Neural progenitor cell (in vitro differentiated cells): ENCODE results near the gene MAFB. TPM values are rescaled to one million over a fixed set of nuclear protein-coding genes. Genes with fewer than 3 reads are reported as not detected.
A peak's percentile ranks its signal among the peaks of the same experiment; 100 is the strongest.

Source experiments
- DNase-seq: peaks from one replicate; pipeline ENCODE4 v3.0.0-alpha.2; 2016; ENCODE audit warnings: low spot score
- H2AFZ ChIP-seq: fragments of 200-600 bp; sonication (generic); replicated peaks from 2 replicates; pipeline ENCODE4 v1.6.1; 2016; ENCODE audit warnings: antibody characterized with exemption
- H3F3A ChIP-seq: fragments of 200-600 bp; sonication (generic); 2 replicates; pipeline ENCODE4 v1.6.1; 2016; ENCODE audit warnings: antibody characterized with exemption, low read depth
- H3K27ac ChIP-seq: fragments of 200-600 bp; sonication (generic); 2 replicates; pipeline ENCODE4 v1.5.1; 2016; ENCODE audit warnings: mild to moderate bottlenecking
- H3K27me3 ChIP-seq: fragments of 200-600 bp; sonication (generic); 2 replicates; pipeline ENCODE4 v1.6.1; 2016; ENCODE audit warnings: mild to moderate bottlenecking, moderate library complexity
- H3K36me3 ChIP-seq: fragments of 200-600 bp; sonication (generic); 2 replicates; pipeline ENCODE4 v1.5.1; 2016
- H3K4me1 ChIP-seq: fragments of 200-600 bp; sonication (generic); 2 replicates; pipeline ENCODE4 v1.6.1; 2016; ENCODE audit warnings: mixed run types
- H3K4me2 ChIP-seq: fragments of 200-600 bp; sonication (generic); 2 replicates; pipeline ENCODE4 v1.6.1; 2016
- H3K4me3 ChIP-seq: fragments of 200-600 bp; sonication (generic); 2 replicates; pipeline ENCODE4 v1.5.1; 2016
- H3K79me2 ChIP-seq: fragments of 200-600 bp; sonication (generic); 2 replicates; pipeline ENCODE4 v1.6.1; 2016; ENCODE audit warnings: low read depth
- H3K9ac ChIP-seq: fragments of 200-600 bp; sonication (generic); 2 replicates; pipeline ENCODE4 v1.6.1; 2016
- H3K9me3 ChIP-seq: fragments of 200-600 bp; sonication (generic); 2 replicates; pipeline ENCODE4 v1.5.1; 2016; ENCODE audit warnings: low read depth
- H4K20me1 ChIP-seq: fragments of 200-600 bp; sonication (generic); 2 replicates; pipeline ENCODE4 v1.6.1; 2016; ENCODE audit warnings: low read depth
- H3K27ac Mint-ChIP-seq: 3 replicates; pipeline ENCODE4 v1.8.0; 2021; ENCODE audit warnings: mixed read lengths
- H3K27me3 Mint-ChIP-seq: 2 replicates; pipeline ENCODE4 v1.8.0; 2022; ENCODE audit warnings: low read depth, mild to moderate bottlenecking, inconsistent platforms, moderate library complexity, mixed read lengths; ENCODE audit not compliant: insufficient read depth
- H3K36me3 Mint-ChIP-seq: 3 replicates; pipeline ENCODE4 v1.8.0; 2021; ENCODE audit warnings: mixed read lengths
- H3K4me1 Mint-ChIP-seq: 3 replicates; pipeline ENCODE4 v1.8.0; 2021; ENCODE audit warnings: mixed read lengths
- H3K4me3 Mint-ChIP-seq: 3 replicates; pipeline ENCODE4 v1.8.0; 2021; ENCODE audit warnings: mild to moderate bottlenecking, moderate library complexity, mixed read lengths
- H3K9me3 Mint-ChIP-seq: 3 replicates; pipeline ENCODE4 v1.8.0; 2020; ENCODE audit warnings: mixed read lengths
- CTCF ChIP-seq: fragments of 200-600 bp; sonication (generic); IDR thresholded peaks from 2 replicates; pipeline ENCODE4 v1.5.1; 2017; ENCODE audit warnings: antibody characterized with exemption, mild to moderate bottlenecking
- EZH2 ChIP-seq: fragments of 200-600 bp; sonication (generic); IDR thresholded peaks from 2 replicates; pipeline ENCODE4 v1.6.1; 2017; ENCODE audit warnings: antibody characterized with exemption, mild to moderate bottlenecking, moderate library complexity
- EZH2phosphoT487 ChIP-seq: fragments of 200-600 bp; sonication (generic); IDR thresholded peaks from 2 replicates; pipeline ENCODE4 v1.6.1; 2017; ENCODE audit warnings: antibody characterized with exemption
- total RNA-seq: library from RNA; depleted of rRNA; stranded (reverse); fragments of >200 nt; gene quantifications from 2 replicates; pipeline ENCODE4 v1.2.3, GENCODE V29; 2015; ENCODE audit warnings: low replicate concordance

The MAFB gene
- total RNA-seq, 1 donor from 2014 or later: 0.64 TPM

GRCh38 chr20:40692240-40693011 is 3.4 kb upstream of the MAFB start:
- H3K27ac Mint-ChIP-seq: no peak overlapping the region
- DNase-seq: peak; percentile 48
- peaks cover 100% of the 10 kb centered on the region for H3K27me3 ChIP-seq

GRCh38 chr20:40691566-40692239 is 2.7 kb upstream of the MAFB start:
- H3K4me1 Mint-ChIP-seq: peaks cover 20% of the 10 kb centered on the region
- no peaks in the 10 kb centered on the region for H3K79me2 ChIP-seq
- H3K36me3 Mint-ChIP-seq: no peaks in the 10 kb centered on the region
- peak overlapping the region; percentile 91 for H3K4me2 ChIP-seq
- H3K36me3 ChIP-seq: no peaks in the 10 kb centered on the region
- H3K9me3 ChIP-seq: no peaks in the 10 kb centered on the region
- H3K9ac ChIP-seq: no peak overlapping the region
- H3K4me1 ChIP-seq: peaks cover 33% of the 10 kb centered on the region
- peak; percentile 47 for DNase-seq
- no peak overlapping the region for H3K27ac ChIP-seq
- H2AFZ ChIP-seq: no peak overlapping the region
- H4K20me1 ChIP-seq: peaks cover 39% of the 10 kb centered on the region
- peak overlapping the region; percentile 58 for H3K4me3 Mint-ChIP-seq
- peaks cover 100% of the 10 kb centered on the region for H3K27me3 ChIP-seq
- peaks cover 3% of the 10 kb centered on the region for H3K9me3 Mint-ChIP-seq
- H3K27ac Mint-ChIP-seq: no peak overlapping the region
- TF ChIP-seq EZH2phosphoT487: no peak
- TF ChIP-seq CTCF: no peak
- no peak for TF ChIP-seq EZH2
- H3K4me3 ChIP-seq: peak overlapping the region; percentile 57
- peaks cover 83% of the 10 kb centered on the region for H3K27me3 Mint-ChIP-seq
- H3F3A ChIP-seq: peaks cover 22% of the 10 kb centered on the region

More at GRCh38 chr20:40692240-40693011, 3.4 kb upstream of the MAFB start:
- Histone ChIP-seq H3K4me2 (peak overlapping the region; percentile 91), H3K9ac (no peak overlapping the region), H3K79me2 (no peaks in the 10 kb centered on the region), H3K36me3 (no peaks in the 10 kb centered on the region), H3K4me1 (peaks cover 26% of the 10 kb centered on the region), H4K20me1 (peaks cover 32% of the 10 kb centered on the region), H3F3A (peaks cover 20% of the 10 kb centered on the region), H2AFZ (peak overlapping the region; percentile 48), H3K4me3 (peak overlapping the region; percentile 57), H3K9me3 (no peaks in the 10 kb centered on the region), H3K27ac (no peak overlapping the region)
- H3K4me3 Mint-ChIP-seq: peak overlapping the region; percentile 73
- no peaks in the 10 kb centered on the region for H3K36me3 Mint-ChIP-seq
- H3K9me3 Mint-ChIP-seq: peaks cover 3% of the 10 kb centered on the region
- H3K4me1 Mint-ChIP-seq: peaks cover 14% of the 10 kb centered on the region
- H3K27me3 Mint-ChIP-seq: peaks cover 78% of the 10 kb centered on the region
- TF ChIP-seq EZH2: peak; percentile 97
- no peak for TF ChIP-seq CTCF
- peak; percentile 95 for TF ChIP-seq EZH2phosphoT487

- Histone ChIP-seq H3K9me3 (no peaks in the 10 kb centered on the region), H3K4me1 (peaks cover 33% of the 10 kb centered on the region), H3K27me3 (peaks cover 100% of the 10 kb centered on the region), H3K27ac (no peak overlapping the region), H4K20me1 (peaks cover 46% of the 10 kb centered on the region), H2AFZ (no peak overlapping the region), H3K79me2 (no peaks in the 10 kb centered on the region), H3K4me2 (peak overlapping the region; percentile 91), H3K4me3 (peak overlapping the region; percentile 57), H3F3A (peaks cover 29% of the 10 kb centered on the region), H3K36me3 (no peaks in the 10 kb centered on the region), H3K9ac (no peak overlapping the region)
- Mint-ChIP-seq H3K4me3 (peak overlapping the region; percentile 73), H3K27me3 (peaks cover 87% of the 10 kb centered on the region), H3K36me3 (no peaks in the 10 kb centered on the region), H3K4me1 (peaks cover 22% of the 10 kb centered on the region), H3K27ac (no peak overlapping the region), H3K9me3 (peaks cover 3% of the 10 kb centered on the region)
- DNase-seq: peak; percentile 44
- TF ChIP-seq EZH2phosphoT487: peak; percentile 81
- no peak for TF ChIP-seq CTCF
- TF ChIP-seq EZH2: peak; percentile 89
These were observed 2.0 kb upstream of the MAFB start for GRCh38 chr20:40690836-40691565.
